NOMO-1 treated with DMSO at 0.1 percent for 48 hours (cell line): Measurements from ENCODE around the gene GRIK4.
A peak's percentile ranks its signal among the peaks of the same experiment; 100 is the strongest.

Experiments used
- DNase-seq: peaks from one replicate; lab custom pipeline; 2025; ENCODE audit not compliant: unreplicated experiment; lab: John Stamatoyannopoulos, UW

GRIK4 gene

GRCh38 chr11:120663142-120663541 is 151.6 kb downstream of the GRIK4 start:
- DNase-seq: no peak

GRCh38 chr11:120666121-120666639 is 154.6 kb downstream of the GRIK4 start:
- DNase-seq: no peak

- no peak for DNase-seq
Measured at GRCh38 chr11:120667281-120667680, 155.7 kb downstream of the GRIK4 start.

GRCh38 chr11:120667934-120668333 is 156.4 kb downstream of the GRIK4 start:
- no peak for DNase-seq

- DNase-seq: no peak
Measured at GRCh38 chr11:120668537-120668936, 157.0 kb downstream of the GRIK4 start.

- no peak for DNase-seq
Measured at GRCh38 chr11:120674542-120674941, 163.0 kb downstream of the GRIK4 start.

GRCh38 chr11:120675171-120675570 is 163.6 kb downstream of the GRIK4 start:
- no peak for DNase-seq

- DNase-seq: no peak
Measured at GRCh38 chr11:120676991-120677390, 165.4 kb downstream of the GRIK4 start.

- no peak for DNase-seq
Measured at GRCh38 chr11:120680322-120680721, 168.8 kb downstream of the GRIK4 start.

GRCh38 chr11:120681434-120682331 is 170.1 kb downstream of the GRIK4 start:
- no peak for DNase-seq

GRCh38 chr11:120682332-120682649 is 170.7 kb downstream of the GRIK4 start:
- DNase-seq: no peak

- DNase-seq: no peak
Measured at GRCh38 chr11:120682866-120683265, 171.3 kb downstream of the GRIK4 start.

- no peak for DNase-seq
Measured at GRCh38 chr11:120686516-120686915, 175.0 kb downstream of the GRIK4 start.

- peak; percentile 82 for DNase-seq
Measured at GRCh38 chr11:120688163-120688562, 176.6 kb downstream of the GRIK4 start.

- DNase-seq: no peak
Measured at GRCh38 chr11:120689596-120690275, 178.2 kb downstream of the GRIK4 start.

GRCh38 chr11:120690406-120690805 is 178.9 kb downstream of the GRIK4 start:
- DNase-seq: no peak

GRCh38 chr11:120694726-120695125 is 183.2 kb downstream of the GRIK4 start:
- DNase-seq: peak; percentile 72

GRCh38 chr11:120695426-120695825 is 183.9 kb downstream of the GRIK4 start:
- DNase-seq: no peak

GRCh38 chr11:120695939-120696338 is 184.4 kb downstream of the GRIK4 start:
- DNase-seq: no peak

GRCh38 chr11:120696597-120697218 is 185.2 kb downstream of the GRIK4 start:
- DNase-seq: no peak

- no peak for DNase-seq
Measured at GRCh38 chr11:120698918-120699317, 187.4 kb downstream of the GRIK4 start.

- peak; percentile 49 for DNase-seq
Measured at GRCh38 chr11:120702656-120703055, 191.1 kb downstream of the GRIK4 start.
